Right atrium auricular region (tissue), 2 donors: Measurements from ENCODE around the gene CDK6. TPM values are rescaled to one million over a fixed set of nuclear protein-coding genes. Genes with fewer than 3 reads are reported as not detected.

Experiments
- DNase-seq: peaks from one replicate; pipeline ENCODE4 v3.0.0-alpha.2; 2019; ENCODE audit warnings: low spot score
- H3K27ac ChIP-seq, 2 donors: fragments of 200-600 bp; sonication (generic); 1 replicate in 1 of 2; 2 replicates in 1 of 2; pipeline ENCODE4 v1.5.1; 2016 to 2019
- H3K27me3 ChIP-seq, 2 donors: fragments of 200-600 bp; sonication (generic); one replicate each; pipeline versions ENCODE4 v1.5.1 to v1.6.0; 2017 to 2019
- H3K36me3 ChIP-seq: fragments of 200-600 bp; sonication (generic); one replicate; pipeline ENCODE4 v1.5.1; 2016
- H3K4me1 ChIP-seq, 2 donors: fragments of 200-600 bp; sonication (generic); one replicate each; pipeline versions ENCODE4 v1.5.1 to v1.6.0; 2017 to 2019
- H3K4me3 ChIP-seq, 2 donors: fragments of 200-600 bp; sonication (generic); 1 replicate in 1 of 2; 2 replicates in 1 of 2; pipeline ENCODE4 v1.5.1; 2017 to 2019; ENCODE audit warnings: mild to moderate bottlenecking in 1 of 2, moderate library complexity in 1 of 2
- H3K9me3 ChIP-seq, 2 donors: fragments of 200-600 bp; sonication (generic); one replicate each; pipeline ENCODE4 v1.5.1; 2019
- CTCF ChIP-seq, 2 donors: fragments of 200-600 bp; sonication (generic); IDR thresholded peaks; one replicate each; pipeline ENCODE4 v1.5.1; 2019; ENCODE audit warnings: antibody characterized with exemption in 2 of 2
- total RNA-seq, 2 donors: library from RNA; depleted of rRNA; stranded (reverse); fragments of >200 nt; gene quantifications; one replicate each; pipeline ENCODE4 v1.1.0, GENCODE V29; 2016

CDK6 gene
- total RNA-seq, 2 donors from 2014 or later = 10.6 to 12.4 TPM

- DNase-seq = no peak
- Histone ChIP-seq H3K36me3 (no peaks in the 10 kb centered on the region), H3K27me3 (no peaks in the 10 kb centered on the region), H3K9me3 (peaks cover 0 to 2% of the 10 kb centered on the region in 2 donors), H3K27ac (no peak overlapping the region), H3K4me1 (no peaks in the 10 kb centered on the region), H3K4me3 (no peak overlapping the region)
- no peak for TF ChIP-seq CTCF (IDR thresholded peaks at IDR 0.05)
These were observed 41.0 kb upstream of the CDK6 start for GRCh38 chr7:92877367-92877766.

- no peaks in the 10 kb centered on the region for H3K27me3 ChIP-seq
- DNase-seq = no peak
- H3K36me3 ChIP-seq = no peaks in the 10 kb centered on the region
- no peak overlapping the region for H3K4me3 ChIP-seq
- H3K4me1 ChIP-seq = no peaks in the 10 kb centered on the region
- no peak for TF ChIP-seq CTCF (IDR thresholded peaks at IDR 0.05)
- no peak overlapping the region for H3K27ac ChIP-seq
- no peaks in the 10 kb centered on the region for H3K9me3 ChIP-seq
These were observed 40.5 kb upstream of the CDK6 start for GRCh38 chr7:92876836-92877235.

GRCh38 chr7:92875719-92876118 lies 39.3 kb upstream of the CDK6 start:
- Histone ChIP-seq H3K36me3 (no peaks in the 10 kb centered on the region), H3K4me1 (no peaks in the 10 kb centered on the region), H3K9me3 (no peaks in the 10 kb centered on the region), H3K27ac (no peak overlapping the region), H3K4me3 (no peak overlapping the region), H3K27me3 (no peaks in the 10 kb centered on the region)
- DNase-seq = no peak
- no peak for TF ChIP-seq CTCF (IDR thresholded peaks at IDR 0.05)

GRCh38 chr7:92875173-92875572 lies 38.8 kb upstream of the CDK6 start:
- Histone ChIP-seq H3K36me3 (no peaks in the 10 kb centered on the region), H3K9me3 (no peaks in the 10 kb centered on the region), H3K27ac (no peak overlapping the region), H3K27me3 (no peaks in the 10 kb centered on the region), H3K4me3 (no peak overlapping the region), H3K4me1 (no peaks in the 10 kb centered on the region)
- no peak for TF ChIP-seq CTCF (IDR thresholded peaks at IDR 0.05)
- no peak for DNase-seq

- Histone ChIP-seq H3K4me1 (no peaks in the 10 kb centered on the region), H3K27ac (no peak overlapping the region), H3K9me3 (peaks cover 0 to 1% of the 10 kb centered on the region in 2 donors), H3K36me3 (no peaks in the 10 kb centered on the region), H3K4me3 (no peak overlapping the region), H3K27me3 (no peaks in the 10 kb centered on the region)
- DNase-seq = no peak
- TF ChIP-seq CTCF (IDR thresholded peaks at IDR 0.05) = no peak
These were observed 38.2 kb upstream of the CDK6 start for GRCh38 chr7:92874567-92874966.

GRCh38 chr7:92873776-92874175 lies 37.4 kb upstream of the CDK6 start:
- DNase-seq = no peak
- TF ChIP-seq CTCF (IDR thresholded peaks at IDR 0.05) = no peak
- Histone ChIP-seq H3K4me1 (no peaks in the 10 kb centered on the region), H3K9me3 (peaks cover 0 to 9% of the 10 kb centered on the region in 2 donors), H3K27me3 (no peaks in the 10 kb centered on the region), H3K36me3 (no peaks in the 10 kb centered on the region), H3K27ac (no peak overlapping the region), H3K4me3 (no peak overlapping the region)
